ENCODE measurements around the gene NUSAP1.
"Not testable (repeated sequence)": the region's sequence is repeated elsewhere in the genome, so short reads cannot be mapped to it uniquely, and the experiment has no call there.

The NUSAP1 gene

DNA sequence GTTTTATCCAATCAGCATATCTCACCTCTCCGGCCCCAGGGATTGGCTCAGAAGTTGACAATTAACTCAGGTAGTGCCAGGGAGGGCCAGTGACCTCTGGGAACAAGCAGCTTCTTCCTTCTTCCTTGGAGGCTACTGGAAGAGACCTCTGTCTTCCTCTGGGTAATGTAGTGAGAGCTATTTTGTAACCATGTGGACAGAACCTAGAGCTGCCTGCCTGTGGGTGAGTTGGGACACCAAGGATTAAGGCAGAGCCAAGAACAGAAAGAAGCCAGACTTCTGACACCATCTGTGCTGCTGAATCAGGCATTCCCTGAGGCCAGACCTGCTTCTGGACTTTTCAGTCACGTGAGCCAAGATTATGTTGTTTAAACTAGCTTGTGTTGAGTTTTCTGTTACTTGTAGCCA is 75.6 kb downstream of the NUSAP1 start:
- Mint-ChIP-seq H3K4me1 (ENCODE audit: low read depth in 2 of 2) (peaks cover 3% of the 10 kb centered on the region in 2 donors), H3K27me3 (no peaks in the 10 kb centered on the region), H3K36me3 (ENCODE audit: insufficient read depth) (peaks cover 3% of the 10 kb centered on the region), H3K9me3 (no peaks in the 10 kb centered on the region), H3K4me3 (no peak overlapping the region), H3K27ac (no peak overlapping the region)
- no peak for ATAC-seq (replicated peaks)
- DNase-seq = no peak

- ATAC-seq (replicated peaks) (no peak), DNase-seq (no peak)
- no peak overlapping the region for H3K27ac Mint-ChIP-seq
- no peaks in the 10 kb centered on the region for H3K27me3 Mint-ChIP-seq
- no peak overlapping the region for H3K4me3 Mint-ChIP-seq
- peaks cover 5 to 6% of the 10 kb centered on the region in 2 donors for H3K4me1 Mint-ChIP-seq (ENCODE audit: low read depth in 2 of 2)
- H3K9me3 Mint-ChIP-seq = no peaks in the 10 kb centered on the region
- peaks cover under 1% of the 10 kb centered on the region for H3K36me3 Mint-ChIP-seq (ENCODE audit: insufficient read depth)
Measured at GRCh38 chr15:41411031-41411430, 78.3 kb downstream of the NUSAP1 start.

DNA sequence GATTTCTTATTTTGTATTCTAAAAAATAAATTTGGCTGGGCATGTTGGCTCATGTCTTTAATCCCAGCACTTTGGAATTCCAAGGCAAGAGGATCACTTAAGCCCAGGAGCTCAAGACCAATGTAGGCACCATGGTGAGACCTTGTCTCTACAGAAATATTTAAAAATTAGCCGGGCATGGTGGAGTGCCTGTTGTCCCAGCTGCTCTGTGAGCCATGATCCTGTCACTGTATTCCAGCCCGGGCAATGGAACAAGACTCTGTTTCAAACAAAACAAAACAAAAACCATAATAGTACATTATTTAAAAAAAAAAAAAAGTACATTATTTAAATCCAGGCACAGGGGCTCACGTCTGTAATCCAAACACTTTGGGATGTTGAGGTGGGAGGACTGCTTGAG is 78.8 kb downstream of the NUSAP1 start:
- H3K4me3 Mint-ChIP-seq = no peak overlapping the region
- no peak overlapping the region for H3K27ac Mint-ChIP-seq
- H3K36me3 Mint-ChIP-seq (ENCODE audit: insufficient read depth) = peaks cover 5% of the 10 kb centered on the region
- H3K27me3 Mint-ChIP-seq = no peaks in the 10 kb centered on the region
- H3K4me1 Mint-ChIP-seq (ENCODE audit: low read depth in 2 of 2) = peaks cover 9 to 10% of the 10 kb centered on the region in 2 donors
- H3K9me3 Mint-ChIP-seq = no peaks in the 10 kb centered on the region
- no peak for DNase-seq
- ATAC-seq (replicated peaks) = no peak

DNA sequence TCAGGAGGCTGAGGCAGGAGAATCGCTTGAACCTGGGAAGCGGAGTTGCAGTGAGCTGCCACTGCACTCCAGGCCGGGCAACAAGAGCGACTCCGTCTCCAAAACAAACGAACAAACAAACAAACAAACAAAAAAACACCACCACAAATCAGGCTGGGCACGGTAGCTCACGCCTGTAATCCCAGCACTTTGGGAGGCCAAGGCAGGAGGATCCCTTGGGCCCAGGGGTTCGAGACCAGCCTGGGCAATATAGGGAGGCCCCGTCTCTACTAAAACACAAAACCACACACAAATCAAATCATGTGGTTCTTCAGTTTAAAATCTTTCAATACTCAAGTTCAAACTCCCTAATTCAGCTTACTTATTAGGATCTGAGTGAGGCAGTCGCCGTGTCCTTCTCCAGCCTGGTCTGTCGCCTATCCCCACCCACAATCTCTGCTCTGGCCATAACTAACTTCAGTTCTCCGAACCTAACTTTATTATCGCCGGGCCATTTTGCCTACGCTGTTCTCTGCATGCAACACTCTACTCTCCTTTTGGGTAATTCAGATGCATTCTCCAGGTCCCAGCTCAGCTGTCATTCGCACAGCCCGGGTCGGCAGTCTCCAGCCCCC is 83.6 kb downstream of the NUSAP1 start:
- Mint-ChIP-seq H3K36me3 (ENCODE audit: insufficient read depth) (peaks cover 18% of the 10 kb centered on the region), H3K4me1 (ENCODE audit: low read depth in 2 of 2) (peaks cover 32 to 37% of the 10 kb centered on the region in 2 donors), H3K27me3 (no peaks in the 10 kb centered on the region), H3K9me3 (no peaks in the 10 kb centered on the region), H3K4me3 (peak overlapping the region; percentile 96 to 98), H3K27ac (peak overlapping the region; percentile 84 to 93)
- ATAC-seq (replicated peaks) (no peak), DNase-seq (no peak)

DNA sequence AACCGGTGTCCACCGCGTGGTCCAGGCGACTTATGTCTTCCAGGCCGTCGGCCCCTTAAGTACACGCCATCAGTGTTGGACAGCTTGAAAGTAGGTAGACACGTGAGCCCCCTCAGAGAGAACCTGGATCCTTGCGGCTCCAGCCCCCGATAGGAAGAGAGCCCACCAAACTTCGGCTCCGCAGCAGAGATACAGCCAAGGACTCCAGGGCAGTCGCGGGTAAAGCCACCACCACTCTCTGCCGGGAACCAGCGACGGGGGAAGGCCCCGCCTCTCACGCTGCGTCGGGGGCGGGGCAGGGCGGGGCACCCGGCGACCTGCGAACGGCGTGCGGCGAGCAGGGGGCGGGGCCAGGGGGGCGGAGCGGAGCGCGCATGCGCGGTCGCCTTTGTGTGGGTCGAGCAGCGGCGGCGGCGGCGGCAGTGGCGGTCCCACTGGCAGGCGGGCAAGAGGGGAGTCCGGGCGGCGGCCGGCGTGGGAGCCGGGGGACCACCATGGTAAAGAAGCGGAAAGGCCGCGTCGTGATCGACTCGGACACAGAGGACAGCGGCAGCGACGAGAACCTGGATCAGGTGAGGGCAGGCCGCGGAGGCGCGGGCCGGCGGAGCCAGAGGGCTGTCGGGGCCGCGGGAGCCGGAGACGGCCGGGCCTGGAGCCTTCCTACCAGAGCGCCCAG is 84.2 kb downstream of the NUSAP1 start, which contains the start of gene RTF1:
RTF1 (plus strand) TSS at position 354 of the 676 bp plus-strand sequence; CDS start at position 375, 21 bp downstream.
- Mint-ChIP-seq H3K9me3 (no peaks in the 10 kb centered on the region), H3K36me3 (ENCODE audit: insufficient read depth) (peaks cover 22% of the 10 kb centered on the region), H3K27ac (peak within 1 kb of the TSS; percentile 84 to 93), H3K27me3 (no peaks in the 10 kb centered on the region), H3K4me3 (peak within 1 kb of the TSS; percentile 96 to 98), H3K4me1 (ENCODE audit: low read depth in 2 of 2) (peaks cover 33 to 37% of the 10 kb centered on the region in 2 donors)
- DNase-seq (peak; percentile 94 to 98 (median 97)), ATAC-seq (replicated peaks) (peak; percentile 94)

DNA sequence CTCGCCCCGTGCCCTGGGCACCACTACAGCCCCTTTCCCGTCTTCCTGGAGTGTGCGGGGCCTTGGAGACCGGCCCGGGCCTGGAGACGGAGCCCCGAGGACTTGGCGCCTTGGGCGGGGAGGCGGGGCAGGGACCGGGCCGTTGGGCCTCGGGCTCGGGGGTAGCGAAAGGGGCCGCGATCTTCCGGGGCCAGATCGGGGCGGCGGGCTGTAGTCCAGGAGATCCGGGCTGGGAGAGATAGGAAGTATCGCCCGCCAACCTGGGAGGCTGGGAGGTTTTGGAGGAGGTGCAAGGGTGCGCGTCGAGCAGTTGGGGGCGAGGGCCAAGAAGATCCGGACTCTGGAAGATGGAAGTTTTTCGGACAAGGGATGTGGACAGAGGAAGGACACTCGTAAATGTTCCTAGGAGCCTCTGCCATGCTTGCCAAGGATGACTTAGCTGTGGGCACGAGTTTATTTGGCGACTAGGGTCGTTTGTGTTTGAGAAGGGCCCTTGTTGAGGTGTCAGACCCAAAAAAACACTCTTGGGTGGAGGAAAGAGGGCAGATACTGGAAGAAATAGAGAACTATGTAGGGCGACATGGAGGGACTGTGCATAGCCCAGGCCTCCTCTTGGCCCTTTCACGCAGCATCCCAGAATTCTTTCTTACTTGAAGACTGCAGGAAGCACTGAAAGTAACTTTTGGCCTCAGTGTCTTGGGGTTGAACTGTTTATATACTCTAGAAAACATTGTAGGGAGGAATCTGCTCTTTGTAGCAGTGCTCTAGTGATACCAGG is 84.9 kb downstream of the NUSAP1 start:
- Mint-ChIP-seq H3K9me3 (no peaks in the 10 kb centered on the region), H3K4me1 (ENCODE audit: low read depth in 2 of 2) (peaks cover 33 to 37% of the 10 kb centered on the region in 2 donors), H3K27me3 (no peaks in the 10 kb centered on the region), H3K27ac (peak overlapping the region; percentile 84 to 93), H3K36me3 (ENCODE audit: insufficient read depth) (peaks cover 28% of the 10 kb centered on the region), H3K4me3 (peak overlapping the region; percentile 96 to 98)
- DNase-seq = peak in 1 of 3 experiments; percentile 31
- peak; percentile 38 for ATAC-seq (replicated peaks)

GRCh38 chr15:41423979-41424659 is 91.4 kb downstream of the NUSAP1 start:
- Mint-ChIP-seq H3K4me3 (peak overlapping the region in 1 of 2 donors; percentile 15), H3K9me3 (no peaks in the 10 kb centered on the region), H3K36me3 (ENCODE audit: insufficient read depth) (peaks cover 13% of the 10 kb centered on the region), H3K27ac (peak overlapping the region; percentile 19 to 47), H3K4me1 (ENCODE audit: low read depth in 2 of 2) (peaks cover 20 to 21% of the 10 kb centered on the region in 2 donors), H3K27me3 (no peaks in the 10 kb centered on the region)
- no peak for ATAC-seq (replicated peaks)
- no peak for DNase-seq

DNA sequence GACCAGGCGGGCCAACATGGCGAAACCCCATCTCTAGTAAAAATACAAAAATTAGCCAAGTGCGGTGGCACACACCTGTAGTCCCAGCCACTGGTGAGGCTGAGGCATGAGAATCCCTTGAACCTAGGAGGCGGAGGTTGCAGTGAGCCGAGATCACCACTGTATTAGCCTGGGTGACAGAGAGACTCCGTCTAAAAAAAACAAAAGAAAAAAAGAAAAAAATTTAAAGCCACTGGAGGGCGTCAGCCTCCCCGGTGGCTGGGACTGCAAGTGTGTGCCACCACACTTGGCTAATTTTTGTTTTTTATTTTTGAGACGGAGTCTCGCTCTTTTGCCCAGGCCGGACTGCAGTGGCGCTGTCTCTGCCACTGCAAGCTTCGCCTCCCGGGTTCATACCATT is 92.1 kb downstream of the NUSAP1 start:
- Mint-ChIP-seq H3K36me3 (ENCODE audit: insufficient read depth) (peaks cover 13% of the 10 kb centered on the region), H3K27me3 (no peaks in the 10 kb centered on the region), H3K9me3 (no peaks in the 10 kb centered on the region), H3K4me1 (ENCODE audit: low read depth in 2 of 2) (peaks cover 23 to 26% of the 10 kb centered on the region in 2 donors), H3K4me3 (no peak overlapping the region), H3K27ac (peak overlapping the region; percentile 19 to 47)
- no peak for DNase-seq
- no peak for ATAC-seq (replicated peaks)

- H3K27me3 Mint-ChIP-seq; H3K4me3 Mint-ChIP-seq; DNase-seq; ATAC-seq (replicated peaks); H3K27ac Mint-ChIP-seq; H3K9me3 Mint-ChIP-seq: not testable (repeated sequence)
- Mint-ChIP-seq H3K36me3 (ENCODE audit: insufficient read depth) (peaks cover 16% of the 10 kb centered on the region), H3K4me1 (ENCODE audit: low read depth in 2 of 2) (peaks cover 23% of the 10 kb centered on the region in 2 donors)
Measured at GRCh38 chr15:41425907-41426306, 93.2 kb downstream of the NUSAP1 start.

DNA sequence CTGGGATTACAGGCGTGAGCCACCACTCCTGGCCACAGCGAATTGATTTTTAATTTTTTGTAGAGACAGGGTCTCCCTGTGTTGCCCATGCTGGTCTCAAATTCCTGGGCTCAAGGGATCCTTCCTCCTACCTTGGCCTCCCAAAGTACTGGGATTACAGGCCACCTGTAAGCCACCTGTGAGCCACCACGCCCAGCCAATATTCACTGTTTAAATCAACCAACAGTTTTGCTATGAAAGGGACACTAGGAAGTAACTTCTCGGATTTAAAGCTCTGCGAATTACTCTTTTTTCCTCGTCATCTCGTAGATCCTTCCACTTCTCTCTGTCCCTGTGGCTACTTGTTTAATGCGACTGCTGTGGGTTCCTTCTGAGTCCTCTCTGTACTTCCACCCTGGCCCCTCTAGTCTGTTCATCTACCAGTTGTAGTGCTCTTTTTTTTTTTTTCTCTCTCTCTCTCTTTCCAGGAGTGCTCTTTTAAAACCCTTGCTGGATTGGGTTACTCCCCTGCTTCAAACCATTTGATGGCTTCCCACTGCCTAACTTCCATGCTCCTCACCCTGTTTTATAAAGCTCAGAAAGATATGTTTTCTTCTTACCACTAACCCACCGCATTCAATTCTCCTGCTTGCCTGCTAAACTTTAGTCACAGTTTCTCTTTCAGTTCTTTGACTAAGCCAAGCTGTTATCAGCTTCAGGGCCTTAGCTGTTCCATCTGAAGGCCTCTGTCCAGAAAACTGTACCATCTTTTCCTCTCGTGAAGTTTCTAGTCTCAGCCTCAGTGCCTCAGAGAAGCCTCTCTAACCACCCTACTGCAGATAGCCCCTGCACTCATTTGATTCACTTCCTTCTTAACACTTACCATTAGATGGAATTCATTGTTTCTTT is 96.6 kb downstream of the NUSAP1 start:
- Mint-ChIP-seq H3K4me3 (peak overlapping the region; percentile 13 to 48), H3K27me3 (no peaks in the 10 kb centered on the region), H3K4me1 (ENCODE audit: low read depth in 2 of 2) (peaks cover 16 to 19% of the 10 kb centered on the region in 2 donors), H3K9me3 (no peaks in the 10 kb centered on the region), H3K36me3 (ENCODE audit: insufficient read depth) (peaks cover 6% of the 10 kb centered on the region), H3K27ac (peak overlapping the region; percentile 62 to 64)
- no peak for DNase-seq
- peak; percentile 58 for ATAC-seq (replicated peaks)
